Right atrium auricular region (tissue), 2 donors: Measurements from ENCODE around the gene CIB2. TPM values are rescaled to one million over a fixed set of nuclear protein-coding genes. Genes with fewer than 3 reads are reported as not detected.

Experiments
- DNase-seq: peaks from one replicate; pipeline ENCODE4 v3.0.0-alpha.2; 2019; ENCODE audit warnings: low spot score
- H3K27ac ChIP-seq, 2 donors: fragments of 200-600 bp; sonication (generic); 1 replicate in 1 of 2; 2 replicates in 1 of 2; pipeline ENCODE4 v1.5.1; 2016 to 2019
- H3K27me3 ChIP-seq, 2 donors: fragments of 200-600 bp; sonication (generic); one replicate each; pipeline versions ENCODE4 v1.5.1 to v1.6.0; 2017 to 2019
- H3K36me3 ChIP-seq: fragments of 200-600 bp; sonication (generic); one replicate; pipeline ENCODE4 v1.5.1; 2016
- H3K4me1 ChIP-seq, 2 donors: fragments of 200-600 bp; sonication (generic); one replicate each; pipeline versions ENCODE4 v1.5.1 to v1.6.0; 2017 to 2019
- H3K4me3 ChIP-seq, 2 donors: fragments of 200-600 bp; sonication (generic); 1 replicate in 1 of 2; 2 replicates in 1 of 2; pipeline ENCODE4 v1.5.1; 2017 to 2019; ENCODE audit warnings: mild to moderate bottlenecking in 1 of 2, moderate library complexity in 1 of 2
- H3K9me3 ChIP-seq, 2 donors: fragments of 200-600 bp; sonication (generic); one replicate each; pipeline ENCODE4 v1.5.1; 2019
- CTCF ChIP-seq, 2 donors: fragments of 200-600 bp; sonication (generic); IDR thresholded peaks; one replicate each; pipeline ENCODE4 v1.5.1; 2019; ENCODE audit warnings: antibody characterized with exemption in 2 of 2
- total RNA-seq, 2 donors: library from RNA; depleted of rRNA; stranded (reverse); fragments of >200 nt; gene quantifications; one replicate each; pipeline ENCODE4 v1.1.0, GENCODE V29; 2016

Gene CIB2
- total RNA-seq, 2 donors from 2014 or later: 37.2 to 38.6 TPM

GRCh38 chr15:78148392-78149067 lies 17.3 kb upstream of the CIB2 start:
- Histone ChIP-seq H3K36me3 (no peaks in the 10 kb centered on the region), H3K27ac (peak overlapping the region; percentile 94 to 97), H3K4me3 (peak overlapping the region; percentile 92 to 94), H3K27me3 (no peaks in the 10 kb centered on the region), H3K9me3 (no peaks in the 10 kb centered on the region), H3K4me1 (peaks cover 0 to 38% of the 10 kb centered on the region in 2 donors)
- no peak for TF ChIP-seq CTCF (IDR thresholded peaks at IDR 0.05)
- DNase-seq: no peak

GRCh38 chr15:78147566-78147965 lies 16.3 kb upstream of the CIB2 start:
- no peak for DNase-seq
- Histone ChIP-seq H3K9me3 (no peaks in the 10 kb centered on the region), H3K27me3 (no peaks in the 10 kb centered on the region), H3K36me3 (no peaks in the 10 kb centered on the region), H3K4me3 (no peak overlapping the region), H3K27ac (peak overlapping the region; percentile 94 to 97), H3K4me1 (peaks cover 0 to 38% of the 10 kb centered on the region in 2 donors)
- TF ChIP-seq CTCF (IDR thresholded peaks at IDR 0.05): no peak

GRCh38 chr15:78146425-78147154 lies 15.3 kb upstream of the CIB2 start:
- DNase-seq: no peak
- no peak for TF ChIP-seq CTCF (IDR thresholded peaks at IDR 0.05)
- Histone ChIP-seq H3K27ac (peak overlapping the region in 1 of 2 donors; percentile 97), H3K27me3 (no peaks in the 10 kb centered on the region), H3K36me3 (no peaks in the 10 kb centered on the region), H3K4me1 (peaks cover 0 to 38% of the 10 kb centered on the region in 2 donors), H3K4me3 (no peak overlapping the region), H3K9me3 (no peaks in the 10 kb centered on the region)

GRCh38 chr15:78142332-78142731 lies 11.1 kb upstream of the CIB2 start:
- peaks cover 0 to 10% of the 10 kb centered on the region in 2 donors for H3K4me1 ChIP-seq
- DNase-seq: no peak
- no peaks in the 10 kb centered on the region for H3K27me3 ChIP-seq
- H3K9me3 ChIP-seq: no peaks in the 10 kb centered on the region
- no peak overlapping the region for H3K4me3 ChIP-seq
- H3K36me3 ChIP-seq: no peaks in the 10 kb centered on the region
- no peak for TF ChIP-seq CTCF (IDR thresholded peaks at IDR 0.05)
- no peak overlapping the region for H3K27ac ChIP-seq

- TF ChIP-seq CTCF (IDR thresholded peaks at IDR 0.05): no peak
- H3K4me1 ChIP-seq: no peaks in the 10 kb centered on the region
- no peak for DNase-seq
Measured at GRCh38 chr15:78140292-78140691, 9.0 kb upstream of the CIB2 start.

More at GRCh38 chr15:78140292-78140691, 9.0 kb upstream of the CIB2 start:
- Histone ChIP-seq H3K9me3 (no peaks in the 10 kb centered on the region), H3K27me3 (no peaks in the 10 kb centered on the region), H3K4me3 (no peak overlapping the region), H3K36me3 (no peaks in the 10 kb centered on the region), H3K27ac (no peak overlapping the region)
